ENCODE results near the gene GPR25. TPM values are rescaled to one million over a fixed set of nuclear protein-coding genes. Genes with fewer than 3 reads are reported as not detected.

Gene GPR25
- polyA plus RNA-seq, 1 experiment: not detected

DNA sequence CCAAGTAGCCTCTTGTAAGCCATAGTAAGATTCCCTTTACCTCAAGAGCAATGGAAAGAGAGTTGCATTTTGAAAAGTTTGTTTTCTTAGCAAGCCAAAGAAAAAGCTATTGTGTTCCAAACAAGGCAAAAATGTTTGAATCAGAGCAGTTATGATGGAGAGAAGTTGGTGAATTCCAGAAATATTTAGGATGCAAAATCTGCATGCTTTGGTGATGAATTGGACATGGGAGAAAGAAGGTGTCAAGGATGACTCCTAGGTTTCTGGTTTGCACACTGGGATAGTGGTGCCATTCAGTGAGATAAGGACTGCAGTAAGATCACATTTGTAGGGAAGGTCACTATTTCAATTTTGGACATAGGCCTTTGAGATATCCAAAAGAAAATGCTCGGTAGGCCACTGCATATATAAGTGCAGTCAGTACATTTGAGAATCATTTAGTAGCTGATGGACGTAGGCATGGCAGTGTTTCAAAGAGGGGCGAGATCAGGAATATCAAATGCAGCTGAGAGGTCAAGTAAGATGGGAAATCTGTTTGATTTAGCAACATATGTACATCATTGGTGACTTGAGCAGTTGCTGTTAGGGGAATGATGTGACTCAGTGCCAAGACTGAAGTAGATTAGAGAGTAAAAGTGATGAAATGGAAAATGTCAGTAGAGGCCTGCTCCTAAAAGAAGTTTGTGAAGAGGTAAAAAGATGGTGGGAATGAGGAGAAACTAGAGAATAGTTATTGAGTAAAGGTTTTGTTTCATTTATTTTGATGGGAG is 33.9 kb upstream of the GPR25 start:
- Histone ChIP-seq H3K27ac (ENCODE audit: low read depth, low read length) (no peak overlapping the region), H3K27me3 (ENCODE audit: control insufficient read depth, insufficient read depth, low read length) (no peaks in the 10 kb centered on the region), H3K4me3 (ENCODE audit: low read depth, low read length) (no peak overlapping the region), H3K9me3 (ENCODE audit: control insufficient read depth, insufficient read depth, low read length) (no peaks in the 10 kb centered on the region)
- TF ChIP-seq, protein P1, sequence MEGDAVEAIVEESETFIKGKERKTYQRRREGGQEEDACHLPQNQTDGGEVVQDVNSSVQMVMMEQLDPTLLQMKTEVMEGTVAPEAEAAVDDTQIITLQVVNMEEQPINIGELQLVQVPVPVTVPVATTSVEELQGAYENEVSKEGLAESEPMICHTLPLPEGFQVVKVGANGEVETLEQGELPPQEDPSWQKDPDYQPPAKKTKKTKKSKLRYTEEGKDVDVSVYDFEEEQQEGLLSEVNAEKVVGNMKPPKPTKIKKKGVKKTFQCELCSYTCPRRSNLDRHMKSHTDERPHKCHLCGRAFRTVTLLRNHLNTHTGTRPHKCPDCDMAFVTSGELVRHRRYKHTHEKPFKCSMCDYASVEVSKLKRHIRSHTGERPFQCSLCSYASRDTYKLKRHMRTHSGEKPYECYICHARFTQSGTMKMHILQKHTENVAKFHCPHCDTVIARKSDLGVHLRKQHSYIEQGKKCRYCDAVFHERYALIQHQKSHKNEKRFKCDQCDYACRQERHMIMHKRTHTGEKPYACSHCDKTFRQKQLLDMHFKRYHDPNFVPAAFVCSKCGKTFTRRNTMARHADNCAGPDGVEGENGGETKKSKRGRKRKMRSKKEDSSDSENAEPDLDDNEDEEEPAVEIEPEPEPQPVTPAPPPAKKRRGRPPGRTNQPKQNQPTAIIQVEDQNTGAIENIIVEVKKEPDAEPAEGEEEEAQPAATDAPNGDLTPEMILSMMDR (IDR thresholded peaks at IDR 0.05; ENCODE audit: low read depth, low read length): no peak
- ChIA-PET POLR2A (no interaction called here), CTCF (interaction anchor here (0.5 to 5.3 kb wide), 16 partner anchors 9 to 281 kb away, joined by 3 to 89 read pairs (median 5); partner anchors contain the start of genes DDX59 and KIF14)
- DNase-seq (ENCODE audit: low read depth, low spot score): no peak

DNA sequence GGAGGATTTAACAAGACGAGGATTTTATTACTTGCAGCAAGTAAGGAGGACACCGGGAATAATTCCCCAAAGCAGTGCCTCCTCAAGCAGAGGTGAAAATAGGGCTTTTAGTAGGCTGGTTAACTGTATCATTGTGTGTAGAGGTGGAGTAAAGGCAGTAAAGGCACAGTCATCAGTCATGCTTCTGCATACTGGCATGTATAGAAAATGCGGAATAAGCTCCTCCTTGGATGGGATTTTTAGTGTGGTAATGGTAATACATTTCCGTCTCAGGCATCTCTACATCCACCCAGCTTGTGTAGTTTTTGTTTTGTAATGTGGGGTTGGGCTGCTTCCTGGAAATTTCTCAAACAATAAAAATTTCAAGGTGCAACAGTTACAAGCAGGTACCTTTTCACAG is 27.4 kb upstream of the GPR25 start:
- ChIA-PET CTCF (interaction anchor here (1.0 to 1.4 kb wide), 2 partner anchors 219 to 223 kb away, joined by 4 to 5 read pairs; no protein-coding TSS in a partner anchor), POLR2A (no interaction called here)
- Histone ChIP-seq H3K4me3 (ENCODE audit: low read depth, low read length) (no peak overlapping the region), H3K27ac (ENCODE audit: low read depth, low read length) (no peak overlapping the region), H3K9me3 (ENCODE audit: control insufficient read depth, insufficient read depth, low read length) (no peaks in the 10 kb centered on the region), H3K27me3 (ENCODE audit: control insufficient read depth, insufficient read depth, low read length) (no peaks in the 10 kb centered on the region)
- no peak for DNase-seq (ENCODE audit: low read depth, low spot score)
- TF ChIP-seq, protein P1 (IDR thresholded peaks at IDR 0.05; ENCODE audit: low read depth, low read length): no peak

DNA sequence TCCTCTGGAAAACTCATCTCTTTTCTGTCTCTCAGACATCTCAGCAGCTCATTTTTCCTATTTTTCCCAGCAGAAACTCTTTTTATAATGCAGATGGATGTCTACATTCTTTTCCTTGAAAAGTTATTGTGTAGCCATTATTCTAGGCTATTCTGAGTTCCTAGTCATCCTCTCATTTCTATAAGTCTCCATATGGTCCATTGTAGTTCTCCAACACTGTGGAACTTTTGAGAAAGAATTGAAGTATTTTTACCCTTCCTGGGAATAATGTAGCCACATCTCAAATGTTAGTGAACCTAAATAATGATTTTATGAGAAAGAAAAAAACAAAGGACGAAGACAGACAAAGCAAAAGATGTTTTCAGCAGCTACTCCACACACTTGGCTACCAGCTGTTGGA is 26.4 kb upstream of the GPR25 start:
- Histone ChIP-seq H3K27me3 (ENCODE audit: control insufficient read depth, insufficient read depth, low read length) (no peaks in the 10 kb centered on the region), H3K27ac (ENCODE audit: low read depth, low read length) (no peak overlapping the region), H3K4me3 (ENCODE audit: low read depth, low read length) (no peak overlapping the region), H3K9me3 (ENCODE audit: control insufficient read depth, insufficient read depth, low read length) (no peaks in the 10 kb centered on the region)
- DNase-seq (ENCODE audit: low read depth, low spot score): no peak
- CTCF ChIA-PET: interaction anchor here (0.8 to 1.4 kb wide), 3 partner anchors 220 to 288 kb away, joined by 3 to 5 read pairs (median 4); no protein-coding TSS in a partner anchor
- TF ChIP-seq, protein P1 (IDR thresholded peaks at IDR 0.05; ENCODE audit: low read depth, low read length): no peak
- POLR2A ChIA-PET: no interaction called here

DNA sequence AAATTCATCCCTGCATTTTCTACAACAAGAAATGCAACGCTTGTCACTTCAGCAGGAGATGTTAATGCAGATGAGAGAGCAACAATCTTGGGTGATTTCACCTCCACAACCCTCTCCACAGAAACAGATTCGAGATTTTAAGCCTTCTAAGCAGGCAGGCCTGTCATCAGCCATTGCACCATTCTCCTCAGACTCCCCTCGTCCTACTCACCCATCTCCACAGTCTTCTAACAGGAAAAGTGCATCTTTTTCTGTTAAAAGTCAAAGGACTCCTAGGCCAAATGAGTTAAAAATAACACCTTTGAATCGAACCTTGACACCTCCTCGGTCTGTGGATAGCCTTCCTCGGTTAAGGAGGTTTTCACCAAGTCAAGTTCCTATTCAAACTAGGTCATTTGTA is 23.4 kb upstream of the GPR25 start:
- H3K4me3 ChIP-seq (ENCODE audit: low read depth, low read length): no peak overlapping the region
- no peaks in the 10 kb centered on the region for H3K9me3 ChIP-seq (ENCODE audit: control insufficient read depth, insufficient read depth, low read length)
- H3K27ac ChIP-seq (ENCODE audit: low read depth, low read length): no peak overlapping the region
- no peaks in the 10 kb centered on the region for H3K27me3 ChIP-seq (ENCODE audit: control insufficient read depth, insufficient read depth, low read length)
- ChIA-PET CTCF (no interaction called here), POLR2A (no interaction called here)
- no peak for DNase-seq (ENCODE audit: low read depth, low spot score)
- TF ChIP-seq, protein P1 (IDR thresholded peaks at IDR 0.05; ENCODE audit: low read depth, low read length): no peak

DNA sequence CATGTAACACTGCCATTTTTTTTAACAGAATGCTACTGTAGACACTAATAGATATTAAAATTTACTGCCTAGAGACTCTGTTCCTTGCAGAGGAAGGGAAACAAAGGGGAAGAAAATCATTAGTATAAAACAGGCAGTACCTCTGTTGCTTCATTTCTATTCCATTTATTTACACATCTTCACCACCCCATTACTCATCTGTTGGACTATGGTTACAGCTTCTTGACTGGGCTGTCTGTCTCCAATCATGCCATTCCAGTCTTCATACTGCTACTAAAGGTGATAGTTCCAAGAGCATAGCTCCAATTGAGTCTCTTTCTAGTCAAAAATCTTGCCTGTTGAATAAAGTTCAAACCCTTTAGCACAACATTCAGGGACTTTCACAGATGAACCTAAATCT is 22.2 kb upstream of the GPR25 start:
- H3K4me3 ChIP-seq (ENCODE audit: low read depth, low read length): no peak overlapping the region
- H3K9me3 ChIP-seq (ENCODE audit: control insufficient read depth, insufficient read depth, low read length): no peaks in the 10 kb centered on the region
- TF ChIP-seq, protein P1 (IDR thresholded peaks at IDR 0.05; ENCODE audit: low read depth, low read length): no peak
- POLR2A ChIA-PET: no interaction called here
- DNase-seq (ENCODE audit: low read depth, low spot score): no peak
- no peak overlapping the region for H3K27ac ChIP-seq (ENCODE audit: low read depth, low read length)
- CTCF ChIA-PET: interaction anchor here (0.9 to 2.3 kb wide), 2 partner anchors 17 to 228 kb away, joined by 3 to 13 read pairs; no protein-coding TSS in a partner anchor
- no peaks in the 10 kb centered on the region for H3K27me3 ChIP-seq (ENCODE audit: control insufficient read depth, insufficient read depth, low read length)

All from AG04450 (cell line).